Aorta (tissue), 5 donors: ENCODE data around the gene GNB1. TPM values are rescaled to one million over a fixed set of nuclear protein-coding genes. Genes with fewer than 3 reads are reported as not detected.
A peak's percentile ranks its signal among the peaks of the same experiment; 100 is the strongest.
"Not testable (repeated sequence)": the region's sequence is repeated elsewhere in the genome, so short reads cannot be mapped to it uniquely, and the experiment has no call there.

Experiments used
- ATAC-seq: fragments of 200-7000 bp; cut with Tn5 transposase; one replicate; pipeline ENCODE4 v1.9.1; 2022; ENCODE audit warnings: moderate library complexity; ENCODE audit not compliant: low FRiP score
- DNase-seq, 2 donors: peaks; one replicate each; pipeline ENCODE4 v3.0.0-alpha.2; 2020
- H3K27ac ChIP-seq, 2 donors: one replicate each; pipeline ENCODE4 v1.5.1; 2013; ENCODE audit warnings: low read length in 2 of 2, mild to moderate bottlenecking in 2 of 2, moderate library complexity in 2 of 2, control low read depth in 1 of 2, inconsistent platforms in 1 of 2, low read depth in 1 of 2
- H3K27me3 ChIP-seq, 2 donors: one replicate each; pipeline ENCODE4 v1.6.1; 2013; ENCODE audit warnings: control low read depth in 1 of 2, low read length in 1 of 2, mild to moderate bottlenecking in 1 of 2, moderate library complexity in 1 of 2; ENCODE audit not compliant: insufficient read depth in 2 of 2, control insufficient read depth in 1 of 2
- H3K36me3 ChIP-seq, 2 donors: one replicate each; pipeline ENCODE4 v1.6.1; 2013; ENCODE audit warnings: control low read depth in 1 of 2, low read length in 1 of 2, mild to moderate bottlenecking in 1 of 2; ENCODE audit not compliant: insufficient read depth in 2 of 2, control insufficient read depth in 1 of 2
- H3K4me1 ChIP-seq, 2 donors: one replicate each; pipeline ENCODE4 v1.6.1; 2013; ENCODE audit warnings: low read length in 2 of 2, control low read depth in 1 of 2, mild to moderate bottlenecking in 1 of 2, moderate library complexity in 1 of 2; ENCODE audit not compliant: insufficient read depth in 2 of 2, control insufficient read depth in 1 of 2
- H3K4me3 ChIP-seq, 2 donors: one replicate each; pipeline ENCODE4 v1.5.1; 2013; ENCODE audit warnings: low read length in 2 of 2, control low read depth in 1 of 2, mild to moderate bottlenecking in 1 of 2
- H3K9me3 ChIP-seq: one replicate; pipeline ENCODE4 v1.6.1; 2013; ENCODE audit warnings: mild to moderate bottlenecking, low read length; ENCODE audit not compliant: control insufficient read depth
- WGBS, 2 donors: extraction: QIAGEN DNeasy Blood & Tissue Kit; methylation state at CpG; one replicate each; pipeline ENCODE4 v1.1.7; 2013; 5-methylcytosine and 5-hydroxymethylcytosine counted together
- intact Hi-C, 2 donors: fragments of 100-400 bp; cut with DNase I; formaldehyde crosslinking; loops; one replicate each; pipeline versions ENCODE4 v1.14.2 to v1.15.0; 2022
- long read RNA-seq, 2 donors: library from polyadenylated mRNA; unstranded; transcript quantifications; one replicate each; pipeline ENCODE4 v2.0.0, GENCODE V29; 2020 to 2021
- polyA plus RNA-seq, 2 donors: library from polyadenylated mRNA; stranded (reverse); fragments of 200-250 nt; gene quantifications; one replicate each; pipeline ENCODE4 v1.2.3, GENCODE V29; 2013
- total RNA-seq, 2 donors: library from RNA; stranded (reverse); fragmentation: NEBNext Ultra II Directional; extraction: Animal tissue kit (Norgen Biotek cat#: 25700); gene quantifications; one replicate each; pipeline ENCODE4 v1.2.1, GENCODE V29; 2021
- donor health status: healthy with polysubstance abuse.
- donor health status: Bipolar disorder and iron deficiency.
- donor health status: DM: no; HTN: no; CAD: no.
- donor health status: DM: no; HTN: no; CAD: no.
- donor health status: DM: yes; HTN: yes; CAD: no.

GNB1 gene
- 100 to 1,000 TPM; 299 to 312 TPM for total RNA-seq
- polyA plus RNA-seq, result 100 to 1,000 TPM; 142 to 197 TPM
- long read RNA-seq, donor 1, partial matches to known transcripts, result 70 of 121 reads
- long read RNA-seq, donor 1, other reads (novel, unspliced or antisense), result 48 of 121 reads
- long read RNA-seq, donor 2, transcript GNB1-209 (11 exons, 3,145 nt), result minor isoform, 19 of 261 reads
- long read RNA-seq, donor 2, transcript GNB1-201 (12 exons, 3,132 nt), result major isoform, 150 of 261 reads
- long read RNA-seq, donor 2, partial matches to known transcripts, result 28 of 261 reads
- long read RNA-seq, donor 2, other reads (novel, unspliced or antisense), result 63 of 261 reads

DNA sequence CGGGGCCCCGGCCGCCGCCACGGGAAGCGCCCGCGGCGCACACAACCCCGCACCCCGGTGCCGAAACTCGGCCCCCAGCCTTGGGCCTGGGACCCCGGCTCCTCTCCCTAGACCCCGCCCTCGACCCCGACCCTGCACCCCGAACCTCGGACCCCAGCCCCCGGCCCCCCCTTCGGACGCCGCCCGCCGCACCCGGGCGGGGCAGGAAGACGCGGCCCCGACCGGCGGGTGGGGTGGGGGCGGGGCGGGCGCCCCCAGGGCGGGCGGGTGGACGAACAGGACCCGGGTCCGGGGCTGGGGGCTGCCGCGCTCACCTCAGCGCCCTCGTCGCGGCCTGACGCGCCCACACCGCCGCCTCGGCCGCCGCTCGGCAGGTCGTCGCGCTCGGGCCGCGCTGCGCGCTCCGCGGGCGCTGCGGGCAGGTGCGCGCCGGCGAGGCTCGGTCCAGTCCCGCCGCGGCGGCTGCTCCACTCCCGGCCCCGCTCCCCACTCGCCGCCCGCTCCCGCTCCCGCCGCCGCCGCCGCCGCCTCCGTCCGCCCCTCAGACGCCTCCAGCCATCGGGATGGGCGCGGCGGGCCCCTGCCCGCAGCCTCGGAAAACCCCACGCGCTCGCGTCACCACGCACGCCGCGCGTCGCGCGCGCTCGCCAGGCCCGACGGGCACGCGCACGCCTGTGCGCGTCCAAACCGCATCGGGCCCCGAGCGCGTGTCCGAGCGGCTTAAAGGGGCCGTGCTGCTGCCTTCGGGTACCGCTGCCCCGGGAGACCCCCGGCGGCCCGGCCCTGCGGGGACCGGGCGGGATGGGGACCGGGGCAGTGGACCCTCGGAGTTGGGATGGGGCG lies at the start of gene GNB1:
TSS of gene GNB1 (minus strand) at position 582 of the 843 bp plus-strand sequence. CDS start 65,634 bp downstream, outside the sequence.
- Histone ChIP-seq H3K9me3 (no peaks in the 10 kb centered on the region), H3K4me3 (peak within 1 kb of the TSS; percentile 97 to 99), H3K27ac (peak within 1 kb of the TSS; percentile 85 to 95), H3K4me1 (no peaks in the 10 kb centered on the region), H3K27me3 (no peaks in the 10 kb centered on the region), H3K36me3 (no peaks in the 10 kb centered on the region)
- intact Hi-C loops, result loop anchor here in 1 of 2 donors (5.0 kb wide), 1 partner anchor 108 kb away; no protein-coding TSS in a partner anchor
- 0 to 1% methylated on average over 34 to 137 of the region's 137 CpGs for WGBS, 2 donors
- peak; percentile 89 for ATAC-seq
- peak; percentile 91 to 96 for DNase-seq

GRCh38 chr1:1940123-1940425 lies 49.2 kb upstream of the GNB1 start:
- intact Hi-C loops, result loop anchor here in 1 of 2 donors (5.0 kb wide), 1 partner anchor 232 kb away; no protein-coding TSS in a partner anchor
- Histone ChIP-seq H3K27ac (no peak overlapping the region), H3K27me3 (no peaks in the 10 kb centered on the region), H3K4me3 (no peak overlapping the region), H3K4me1 (no peaks in the 10 kb centered on the region), H3K36me3 (no peaks in the 10 kb centered on the region), H3K9me3 (no peaks in the 10 kb centered on the region)
- ATAC-seq (no peak), DNase-seq (peak; percentile 24 to 63)
- WGBS, 2 donors, result 81% methylated on average over 12 of the region's 12 CpGs

DNA sequence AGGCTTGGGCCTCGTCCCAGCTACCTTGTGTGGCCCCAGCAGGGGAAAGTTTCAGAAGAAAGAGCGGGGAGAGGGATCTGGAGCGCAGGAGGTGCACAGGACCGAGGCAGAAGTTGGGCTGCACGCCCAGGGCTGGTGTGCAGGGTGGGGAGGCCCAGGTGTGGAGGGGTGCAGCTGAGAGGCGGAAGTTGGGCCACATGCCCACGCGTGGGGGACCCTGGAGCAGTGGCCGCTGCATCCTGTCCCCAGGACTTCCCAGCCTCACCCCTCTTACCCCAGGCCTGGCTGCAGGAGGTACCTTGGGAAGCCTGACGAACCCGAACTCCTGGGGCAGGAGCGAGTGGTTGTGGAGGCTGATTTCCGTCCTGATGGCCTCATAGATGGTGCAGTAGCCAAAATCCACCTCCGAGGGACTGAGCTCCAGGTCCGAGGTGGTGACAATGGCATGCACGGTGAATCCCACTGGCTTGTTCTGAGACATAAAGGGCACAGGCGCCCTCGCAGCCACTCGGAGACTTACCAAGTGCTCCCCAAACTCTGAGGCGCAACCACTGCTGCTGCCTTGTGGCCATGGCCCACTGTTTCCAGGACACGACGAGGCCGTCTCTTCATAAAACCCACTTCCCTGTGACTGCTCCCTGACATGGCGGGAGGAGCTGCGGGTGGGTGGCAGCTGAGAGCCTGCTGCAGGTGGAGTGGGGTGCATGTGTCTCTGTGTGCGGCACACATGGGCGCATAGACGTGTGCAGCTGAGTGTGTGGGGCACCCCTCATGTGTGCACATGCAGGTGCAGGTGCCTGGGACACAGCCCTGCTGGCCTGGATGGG lies 48.6 kb upstream of the GNB1 start:
- DNase-seq (peak; percentile 37 to 72), ATAC-seq (peak; percentile 28)
- intact Hi-C loops, result loop anchor here in 1 of 2 donors (5.0 kb wide), 1 partner anchor 233 kb away; no protein-coding TSS in a partner anchor
- Histone ChIP-seq H3K9me3 (no peaks in the 10 kb centered on the region), H3K27me3 (no peaks in the 10 kb centered on the region), H3K36me3 (no peaks in the 10 kb centered on the region), H3K4me3 (no peak overlapping the region), H3K27ac (no peak overlapping the region), H3K4me1 (no peaks in the 10 kb centered on the region)
- 86 to 87% methylated on average over 28 of the region's 28 CpGs for WGBS, 2 donors

DNA sequence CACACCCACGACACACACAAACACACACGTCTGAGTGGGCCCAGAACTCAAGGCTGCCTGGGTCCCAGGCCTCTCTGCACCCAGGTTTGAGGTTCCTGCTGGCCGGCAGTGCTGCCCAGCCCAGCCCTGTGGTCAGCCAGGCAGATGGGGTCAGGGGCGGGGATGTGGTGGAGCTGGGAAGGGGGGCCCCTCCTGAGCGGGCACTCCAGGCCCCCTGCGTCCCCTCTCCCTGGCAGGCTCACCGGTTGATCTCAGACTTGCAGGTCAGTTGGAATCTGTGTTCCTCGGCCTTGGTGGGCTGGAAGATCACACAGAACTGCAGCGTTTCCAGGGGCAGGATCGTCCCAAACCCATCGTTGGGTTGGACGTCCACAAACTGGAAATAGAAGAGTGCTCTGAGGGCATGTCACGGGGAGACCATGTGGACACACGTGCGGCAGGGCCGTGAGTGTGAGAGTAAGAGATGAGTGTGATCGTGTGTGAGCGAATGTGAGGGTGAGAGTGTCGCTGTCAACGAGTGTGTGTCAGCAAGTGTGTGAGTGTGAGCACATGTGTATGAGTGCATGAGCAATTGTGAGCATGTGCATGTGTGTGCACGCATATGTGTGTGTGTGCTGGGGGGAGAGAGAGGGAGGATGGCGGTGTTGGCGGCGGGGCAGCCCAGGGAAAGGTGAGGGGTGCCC lies 47.9 kb upstream of the GNB1 start:
- 82 to 83% methylated on average over 24 of the region's 24 CpGs for WGBS, 2 donors
- Histone ChIP-seq H3K4me3 (no peak overlapping the region), H3K9me3 (no peaks in the 10 kb centered on the region), H3K27ac (no peak overlapping the region), H3K27me3 (no peaks in the 10 kb centered on the region), H3K4me1 (no peaks in the 10 kb centered on the region), H3K36me3 (no peaks in the 10 kb centered on the region)
- intact Hi-C loops, result no loop called here
- ATAC-seq (no peak), DNase-seq (peak; percentile 35 to 60)

DNA sequence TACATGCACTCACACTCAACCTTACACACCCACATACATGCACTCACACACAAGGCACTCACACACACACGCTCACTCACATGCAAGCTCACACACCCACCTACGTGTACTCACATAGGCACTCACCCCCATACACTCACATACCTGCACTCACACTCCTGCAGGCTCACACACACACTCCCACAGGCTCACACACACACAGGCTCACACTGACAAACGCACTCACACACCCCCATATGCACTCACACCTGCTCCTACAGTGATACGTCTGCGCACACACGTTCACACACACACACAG lies 47.3 kb upstream of the GNB1 start:
- 73 to 76% methylated on average over 6 of the region's 6 CpGs for WGBS, 2 donors
- H3K36me3 ChIP-seq, result no peaks in the 10 kb centered on the region
- ATAC-seq (no peak), DNase-seq (peak in 1 of 2 donors; percentile 17)
- no peaks in the 10 kb centered on the region for H3K4me1 ChIP-seq
- H3K27ac ChIP-seq, result no peak overlapping the region
- H3K9me3 ChIP-seq, result no peaks in the 10 kb centered on the region
- H3K27me3 ChIP-seq, result no peaks in the 10 kb centered on the region
- intact Hi-C loops, result no loop called here
- H3K4me3 ChIP-seq, result no peak overlapping the region

DNA sequence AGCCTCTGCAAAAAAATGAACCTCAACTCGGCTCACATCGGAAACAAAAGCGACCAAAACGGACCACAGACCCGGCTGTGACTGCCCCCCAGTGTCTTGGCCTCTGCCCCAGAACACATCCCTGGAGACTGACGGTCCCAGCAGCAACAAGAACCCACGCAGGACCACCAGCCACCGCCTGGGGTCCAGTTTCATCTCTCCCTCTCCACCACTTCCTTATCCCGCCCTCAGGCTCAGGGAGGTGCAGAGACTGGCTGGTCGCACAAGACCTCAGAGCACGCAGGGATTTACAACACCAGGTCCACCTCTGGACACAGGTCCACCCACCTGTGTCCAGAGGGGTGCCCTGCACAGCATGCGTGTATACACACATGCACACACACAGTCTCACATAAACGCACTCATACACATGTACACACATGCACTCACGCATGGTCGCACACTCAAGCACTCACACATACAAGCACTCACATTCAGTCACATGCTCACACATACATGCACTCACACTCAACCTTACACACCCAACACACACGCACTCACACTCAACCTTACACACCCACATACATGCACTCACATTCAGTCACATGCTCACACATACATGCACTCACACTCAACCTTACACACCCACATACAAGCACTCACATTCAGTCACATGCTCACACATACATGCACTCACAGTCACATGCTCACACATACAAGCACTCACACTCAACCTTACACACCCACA lies 46.8 kb upstream of the GNB1 start:
- H3K9me3 ChIP-seq, result no peaks in the 10 kb centered on the region
- DNase-seq (peak; percentile 10 to 36), ATAC-seq (no peak)
- intact Hi-C loops, result no loop called here
- no peaks in the 10 kb centered on the region for H3K4me1 ChIP-seq
- H3K36me3 ChIP-seq, result no peaks in the 10 kb centered on the region
- 66% methylated on average over 16 of the region's 16 CpGs for WGBS, 2 donors
- H3K27ac ChIP-seq, result no peak overlapping the region
- H3K27me3 ChIP-seq, result no peaks in the 10 kb centered on the region
- H3K4me3 ChIP-seq, result no peak overlapping the region

- Histone ChIP-seq H3K27ac (no peak overlapping the region), H3K4me1 (no peaks in the 10 kb centered on the region), H3K9me3 (no peaks in the 10 kb centered on the region), H3K36me3 (no peaks in the 10 kb centered on the region), H3K4me3 (no peak overlapping the region), H3K27me3 (no peaks in the 10 kb centered on the region)
- ATAC-seq (no peak), DNase-seq (peak; percentile 12 to 53)
- WGBS, 2 donors, result 74 to 76% methylated on average over 15 of the region's 15 CpGs
- intact Hi-C loops, result no loop called here
These were observed 46.2 kb upstream of the GNB1 start for GRCh38 chr1:1937061-1937460.

- DNase-seq, H3K36me3 ChIP-seq, intact Hi-C loops, H3K27me3 ChIP-seq, H3K27ac ChIP-seq, ATAC-seq, H3K4me1 ChIP-seq, H3K9me3 ChIP-seq, H3K4me3 ChIP-seq: not testable (repeated sequence)
- 65 to 75% methylated on average over 4 to 5 of the region's 21 CpGs for whole genome bisulfite sequencing, 2 donors
These were observed 44.0 kb upstream of the GNB1 start for GRCh38 chr1:1934848-1935247.
